NCI-H2196 (cell line): ENCODE results near the gene SDF2.

ENCODE experiments used
- DNase-seq: peaks from one replicate; lab custom pipeline; 2025; ENCODE audit not compliant: unreplicated experiment; lab: John Stamatoyannopoulos, UW

SDF2 gene

GRCh38 chr17:28661635-28662526, at the start of gene SDF2, which contains the start of gene SUPT6H:
SDF2 (minus strand) TSS chr17:28661906; CDS start chr17:28661876, 30 bp downstream.
SUPT6H (plus strand) TSS chr17:28662205; CDS start chr17:28673402, 11,197 bp downstream.
- DNase-seq = peak; percentile 64

GRCh38 chr17:28710861-28711722, 49.4 kb upstream of the SDF2 start:
- peak; percentile 74 for DNase-seq

GRCh38 chr17:28707339-28707720, 45.6 kb upstream of the SDF2 start:
- no peak for DNase-seq

GRCh38 chr17:28706471-28707338, 45.0 kb upstream of the SDF2 start:
- DNase-seq = no peak

- no peak for DNase-seq
Measured at GRCh38 chr17:28705728-28706334, 44.1 kb upstream of the SDF2 start.

- DNase-seq = no peak
Measured at GRCh38 chr17:28705074-28705659, 43.5 kb upstream of the SDF2 start.

GRCh38 chr17:28704219-28704858, 42.6 kb upstream of the SDF2 start:
- DNase-seq = no peak

- no peak for DNase-seq
Measured at GRCh38 chr17:28703552-28704218, 42.0 kb upstream of the SDF2 start.

GRCh38 chr17:28702752-28703150, 41.0 kb upstream of the SDF2 start:
- DNase-seq = no peak

GRCh38 chr17:28702026-28702751, 40.5 kb upstream of the SDF2 start:
- DNase-seq = peak; percentile 60

- DNase-seq = peak; percentile 45
Measured at GRCh38 chr17:28700830-28701492, 39.3 kb upstream of the SDF2 start.

- no peak for DNase-seq
Measured at GRCh38 chr17:28700278-28700677, 38.6 kb upstream of the SDF2 start.

GRCh38 chr17:28698253-28698941, 36.7 kb upstream of the SDF2 start:
- no peak for DNase-seq

GRCh38 chr17:28693869-28694268, 32.2 kb upstream of the SDF2 start:
- no peak for DNase-seq

- DNase-seq = no peak
Measured at GRCh38 chr17:28689011-28689410, 27.3 kb upstream of the SDF2 start.

- DNase-seq = no peak
Measured at GRCh38 chr17:28688481-28688880, 26.8 kb upstream of the SDF2 start.

GRCh38 chr17:28686296-28686695, 24.6 kb upstream of the SDF2 start:
- DNase-seq = no peak
